HepG2 (cell line): ENCODE results near the gene EEF1A1. TPM values are rescaled to one million over a fixed set of nuclear protein-coding genes. Genes with fewer than 3 reads are reported as not detected.

Experiments
- BHLHE40 ChIP-seq: IDR thresholded peaks from 2 replicates; pipeline ENCODE4 v1.6.1; 2011; ENCODE audit warnings: low read length, improper control_type of control experiment
- FOXP4 ChIP-seq: sonication (generic); formaldehyde crosslinking; IDR thresholded peaks from 2 replicates; pipeline ENCODE4 v1.4.0; 2020; ENCODE audit warnings: missing genetic modification reagents
- KAT2B ChIP-seq: fragments of 150-350 bp; IDR thresholded peaks from 2 replicates; pipeline ENCODE4 v1.6.1; 2014; ENCODE audit warnings: low read depth, low read length, borderline replicate concordance
- MBNL3 ChIP-seq: fragments of 250-450 bp; sonication (Bioruptor Pico); conservative IDR thresholded peaks from 2 replicates; pipeline ENCODE4 v1.8.0; 2022; ENCODE audit warnings: mild to moderate bottlenecking, inconsistent platforms
- MIER3 ChIP-seq: IDR thresholded peaks from 2 replicates; pipeline ENCODE4 v1.6.1; 2016; ENCODE audit warnings: missing compliant biosample characterization, borderline replicate concordance
- MZF1 ChIP-seq: sonication (generic); formaldehyde crosslinking; IDR thresholded peaks from 2 replicates; pipeline ENCODE4 v1.8.1; 2023; ENCODE audit warnings: mild to moderate bottlenecking, missing genetic modification reagents, borderline replicate concordance
- NBN ChIP-seq: fragments of 450-650 bp; conservative IDR thresholded peaks from 2 replicates; pipeline ENCODE4 v1.6.1; 2017
- SRY ChIP-seq: sonication (generic); formaldehyde crosslinking; IDR thresholded peaks from 2 replicates; pipeline ENCODE4 v1.8.0; 2022; ENCODE audit warnings: mild to moderate bottlenecking, missing genetic modification reagents
- TCF7 ChIP-seq: sonication (generic); IDR thresholded peaks from 2 replicates; pipeline ENCODE4 v1.6.1; 2016; ENCODE audit warnings: antibody characterized with exemption, low read depth
- ZNF430 ChIP-seq: sonication (generic); formaldehyde crosslinking; IDR thresholded peaks from 2 replicates; pipeline ENCODE4 v1.9.0; 2021; ENCODE audit warnings: mild to moderate bottlenecking, missing genetic modification reagents
- ZNF44 ChIP-seq: sonication (generic); formaldehyde crosslinking; IDR thresholded peaks from 2 replicates; pipeline ENCODE4 v1.5.1; 2020; ENCODE audit warnings: mild to moderate bottlenecking, missing genetic modification reagents
- ZNF451 ChIP-seq: sonication (generic); formaldehyde crosslinking; IDR thresholded peaks from 2 replicates; pipeline ENCODE4 v1.5.0; 2020; ENCODE audit warnings: mild to moderate bottlenecking, missing genetic modification reagents
- ZNF567 ChIP-seq: sonication (generic); formaldehyde crosslinking; IDR thresholded peaks from 2 replicates; pipeline ENCODE4 v1.8.1; 2023; ENCODE audit warnings: mild to moderate bottlenecking, missing genetic modification reagents, borderline replicate concordance
- ZNF580 ChIP-seq: IDR thresholded peaks from 2 replicates; pipeline ENCODE4 v1.6.1; 2016; ENCODE audit warnings: low read depth, borderline replicate concordance
- ZNF746 ChIP-seq: sonication (generic); formaldehyde crosslinking; IDR thresholded peaks from 2 replicates; pipeline ENCODE4 v1.8.0; 2022; ENCODE audit warnings: mild to moderate bottlenecking, missing genetic modification reagents
- ZSCAN9 ChIP-seq: IDR thresholded peaks from 2 replicates; pipeline ENCODE4 v1.6.1; 2016; ENCODE audit warnings: borderline replicate concordance
- polyA plus RNA-seq, 8 experiments: library from polyadenylated mRNA; depleted of rRNA in 3 of 8; stranded (reverse) in 7 of 8; unstranded in 1 of 8; fragments of >200 nt; fragmentation: Illumina TruSeq in 4 of 8; extraction: Trizol in 4 of 8; gene quantifications; 2 replicates each; pipeline versions ENCODE4 v1.2.1 to v1.2.3, GENCODE V29; 2011 to 2016; ENCODE audit warnings: low read depth in 4 of 8, missing spikeins in 1 of 8, mixed read lengths in 1 of 8; ENCODE audit not compliant: insufficient read depth in 1 of 8
- total RNA-seq, 5 experiments: library from RNA; depleted of rRNA; stranded (reverse); fragments of >200 nt; fragmentation: Illumina TruSeq; extraction: Trizol; gene quantifications; 2 replicates each; pipeline ENCODE4 v1.2.3, GENCODE V29; 2016; ENCODE audit warnings: low read depth in 1 of 5
- TF ChIP-seq, protein P1 (sequence below): fragments of 450-650 bp; IDR thresholded peaks from 2 replicates; pipeline ENCODE4 v1.6.1; 2017
- TF ChIP-seq, protein P2 (sequence below): sonication (generic); formaldehyde crosslinking; IDR thresholded peaks from 2 replicates; pipeline ENCODE4 v1.9.0; 2021; ENCODE audit warnings: mild to moderate bottlenecking, missing genetic modification reagents
- TF ChIP-seq, protein P3 (sequence below): sonication (generic); formaldehyde crosslinking; IDR thresholded peaks from 2 replicates; pipeline ENCODE4 v1.4.0; 2020; ENCODE audit warnings: mild to moderate bottlenecking, missing genetic modification reagents

Gene EEF1A1
- total and polyA plus RNA-seq, 2 of the 13 experiments (the other 11 are each of a cell fraction or from before 2014, with no cell fraction given), result 13,726 to 17,172 TPM

- TF ChIP-seq FOXP4 (CRISPR knock-in tag) (peak; percentile 45; the same call in 1 of the 2 replicates), ZNF580 (CRISPR knock-in tag) (peak; percentile 92; the same call in 1 of the 2 replicates), ZNF430 (CRISPR knock-in tag) (no peak; the same call in none of the 2 replicates), MZF1 (CRISPR knock-in tag) (no peak), ZNF567 (CRISPR knock-in tag) (no peak; the same call in 1 of the 2 replicates), KAT2B (no peak), ZNF746 (CRISPR knock-in tag) (no peak), ZNF44 (CRISPR knock-in tag) (0 out of 2 replicates have a peak, but pooled peaks have one; percentile 28), ZSCAN9 (no peak; the same call in 1 of the 2 replicates), BHLHE40 (no peak; the same call in 1 of the 2 replicates), MIER3 (CRISPR knock-in tag) (peak; percentile 12; the same call in 1 of the 2 replicates), SRY (no peak), MBNL3 (CRISPR knock-in tag) (no peak), TCF7 (no peak), NBN (no peak), ZNF451 (no peak)
- TF ChIP-seq, protein P1, sequence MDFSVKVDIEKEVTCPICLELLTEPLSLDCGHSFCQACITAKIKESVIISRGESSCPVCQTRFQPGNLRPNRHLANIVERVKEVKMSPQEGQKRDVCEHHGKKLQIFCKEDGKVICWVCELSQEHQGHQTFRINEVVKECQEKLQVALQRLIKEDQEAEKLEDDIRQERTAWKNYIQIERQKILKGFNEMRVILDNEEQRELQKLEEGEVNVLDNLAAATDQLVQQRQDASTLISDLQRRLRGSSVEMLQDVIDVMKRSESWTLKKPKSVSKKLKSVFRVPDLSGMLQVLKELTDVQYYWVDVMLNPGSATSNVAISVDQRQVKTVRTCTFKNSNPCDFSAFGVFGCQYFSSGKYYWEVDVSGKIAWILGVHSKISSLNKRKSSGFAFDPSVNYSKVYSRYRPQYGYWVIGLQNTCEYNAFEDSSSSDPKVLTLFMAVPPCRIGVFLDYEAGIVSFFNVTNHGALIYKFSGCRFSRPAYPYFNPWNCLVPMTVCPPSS, result no peak
- TF ChIP-seq, protein P2, sequence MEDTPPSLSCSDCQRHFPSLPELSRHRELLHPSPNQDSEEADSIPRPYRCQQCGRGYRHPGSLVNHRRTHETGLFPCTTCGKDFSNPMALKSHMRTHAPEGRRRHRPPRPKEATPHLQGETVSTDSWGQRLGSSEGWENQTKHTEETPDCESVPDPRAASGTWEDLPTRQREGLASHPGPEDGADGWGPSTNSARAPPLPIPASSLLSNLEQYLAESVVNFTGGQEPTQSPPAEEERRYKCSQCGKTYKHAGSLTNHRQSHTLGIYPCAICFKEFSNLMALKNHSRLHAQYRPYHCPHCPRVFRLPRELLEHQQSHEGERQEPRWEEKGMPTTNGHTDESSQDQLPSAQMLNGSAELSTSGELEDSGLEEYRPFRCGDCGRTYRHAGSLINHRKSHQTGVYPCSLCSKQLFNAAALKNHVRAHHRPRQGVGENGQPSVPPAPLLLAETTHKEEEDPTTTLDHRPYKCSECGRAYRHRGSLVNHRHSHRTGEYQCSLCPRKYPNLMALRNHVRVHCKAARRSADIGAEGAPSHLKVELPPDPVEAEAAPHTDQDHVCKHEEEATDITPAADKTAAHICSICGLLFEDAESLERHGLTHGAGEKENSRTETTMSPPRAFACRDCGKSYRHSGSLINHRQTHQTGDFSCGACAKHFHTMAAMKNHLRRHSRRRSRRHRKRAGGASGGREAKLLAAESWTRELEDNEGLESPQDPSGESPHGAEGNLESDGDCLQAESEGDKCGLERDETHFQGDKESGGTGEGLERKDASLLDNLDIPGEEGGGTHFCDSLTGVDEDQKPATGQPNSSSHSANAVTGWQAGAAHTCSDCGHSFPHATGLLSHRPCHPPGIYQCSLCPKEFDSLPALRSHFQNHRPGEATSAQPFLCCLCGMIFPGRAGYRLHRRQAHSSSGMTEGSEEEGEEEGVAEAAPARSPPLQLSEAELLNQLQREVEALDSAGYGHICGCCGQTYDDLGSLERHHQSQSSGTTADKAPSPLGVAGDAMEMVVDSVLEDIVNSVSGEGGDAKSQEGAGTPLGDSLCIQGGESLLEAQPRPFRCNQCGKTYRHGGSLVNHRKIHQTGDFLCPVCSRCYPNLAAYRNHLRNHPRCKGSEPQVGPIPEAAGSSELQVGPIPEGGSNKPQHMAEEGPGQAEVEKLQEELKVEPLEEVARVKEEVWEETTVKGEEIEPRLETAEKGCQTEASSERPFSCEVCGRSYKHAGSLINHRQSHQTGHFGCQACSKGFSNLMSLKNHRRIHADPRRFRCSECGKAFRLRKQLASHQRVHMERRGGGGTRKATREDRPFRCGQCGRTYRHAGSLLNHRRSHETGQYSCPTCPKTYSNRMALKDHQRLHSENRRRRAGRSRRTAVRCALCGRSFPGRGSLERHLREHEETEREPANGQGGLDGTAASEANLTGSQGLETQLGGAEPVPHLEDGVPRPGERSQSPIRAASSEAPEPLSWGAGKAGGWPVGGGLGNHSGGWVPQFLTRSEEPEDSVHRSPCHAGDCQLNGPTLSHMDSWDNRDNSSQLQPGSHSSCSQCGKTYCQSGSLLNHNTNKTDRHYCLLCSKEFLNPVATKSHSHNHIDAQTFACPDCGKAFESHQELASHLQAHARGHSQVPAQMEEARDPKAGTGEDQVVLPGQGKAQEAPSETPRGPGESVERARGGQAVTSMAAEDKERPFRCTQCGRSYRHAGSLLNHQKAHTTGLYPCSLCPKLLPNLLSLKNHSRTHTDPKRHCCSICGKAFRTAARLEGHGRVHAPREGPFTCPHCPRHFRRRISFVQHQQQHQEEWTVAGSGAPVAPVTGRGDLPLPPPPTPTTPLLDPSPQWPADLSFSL (CRISPR knock-in tag), result no peak
- TF ChIP-seq, protein P3, sequence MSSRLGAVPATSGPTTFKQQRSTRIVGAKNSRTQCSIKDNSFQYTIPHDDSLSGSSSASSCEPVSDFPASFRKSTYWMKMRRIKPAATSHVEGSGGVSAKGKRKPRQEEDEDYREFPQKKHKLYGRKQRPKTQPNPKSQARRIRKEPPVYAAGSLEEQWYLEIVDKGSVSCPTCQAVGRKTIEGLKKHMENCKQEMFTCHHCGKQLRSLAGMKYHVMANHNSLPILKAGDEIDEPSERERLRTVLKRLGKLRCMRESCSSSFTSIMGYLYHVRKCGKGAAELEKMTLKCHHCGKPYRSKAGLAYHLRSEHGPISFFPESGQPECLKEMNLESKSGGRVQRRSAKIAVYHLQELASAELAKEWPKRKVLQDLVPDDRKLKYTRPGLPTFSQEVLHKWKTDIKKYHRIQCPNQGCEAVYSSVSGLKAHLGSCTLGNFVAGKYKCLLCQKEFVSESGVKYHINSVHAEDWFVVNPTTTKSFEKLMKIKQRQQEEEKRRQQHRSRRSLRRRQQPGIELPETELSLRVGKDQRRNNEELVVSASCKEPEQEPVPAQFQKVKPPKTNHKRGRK (CRISPR knock-in tag), result no peak
Measured at GRCh38 chr6:73523434-73524123, 2.7 kb upstream of the EEF1A1 start (continued).
